Activated naive CD8-positive, alpha-beta T cell treated with anti-CD3 and anti-CD28 coated beads, Interleukin-2, amount 50 U/mL, for 16 hours (primary cell): Measurements from ENCODE around the gene IL21.
"Not testable (repeated sequence)": the region's sequence is repeated elsewhere in the genome, so short reads cannot be mapped to it uniquely, and the experiment has no call there.

Experiments used
- DNase-seq: peaks from one replicate; pipeline ENCODE4 v3.0.0-alpha.2; 2020; ENCODE audit warnings: low read depth, low spot score

IL21 gene

DNA sequence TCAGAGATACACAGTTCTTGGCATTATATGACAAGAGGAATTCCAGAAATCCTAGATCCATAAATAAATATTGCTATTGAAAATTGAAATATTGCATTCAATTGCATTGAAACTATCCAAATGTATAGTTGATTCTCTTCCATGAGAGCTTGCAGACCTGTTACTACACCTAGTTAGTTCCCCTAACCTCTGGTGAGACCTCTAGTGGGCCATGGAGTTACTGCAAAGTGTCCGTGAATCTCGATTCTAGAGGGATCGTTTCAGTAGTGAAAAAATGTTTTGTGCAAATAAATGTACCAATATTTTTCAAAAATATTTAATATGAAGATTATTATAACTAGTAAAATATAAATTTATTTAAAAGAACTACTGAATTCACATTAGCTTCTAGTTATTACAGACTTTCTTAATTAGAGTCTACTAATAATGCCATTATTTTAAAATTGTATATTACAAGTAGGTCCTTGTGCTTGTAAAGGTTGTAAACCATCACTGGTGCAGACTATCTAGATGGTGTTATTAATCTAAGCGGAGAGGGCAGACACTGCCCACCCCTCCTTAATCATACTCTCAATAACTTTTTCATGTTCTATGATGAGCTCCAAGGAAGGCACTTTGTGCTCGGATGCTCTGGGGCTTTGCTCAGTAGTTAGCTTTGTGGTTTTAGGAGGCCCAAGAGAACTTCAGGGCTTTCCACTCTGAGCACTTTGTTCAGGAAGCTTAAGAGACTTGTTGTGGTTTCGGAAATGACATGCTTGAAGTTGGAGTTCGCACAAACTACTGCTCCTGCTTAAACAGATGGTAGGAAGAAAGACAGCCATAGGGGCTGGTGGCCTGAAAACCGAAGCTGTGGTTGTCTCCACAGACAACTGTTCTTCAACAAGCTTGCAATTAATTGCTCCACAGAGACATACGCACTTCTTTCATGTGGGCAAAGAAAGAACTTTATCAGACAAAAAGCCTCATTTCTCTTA, 42.8 kb downstream of the IL21 start:
- peak; percentile 27 for DNase-seq

DNA sequence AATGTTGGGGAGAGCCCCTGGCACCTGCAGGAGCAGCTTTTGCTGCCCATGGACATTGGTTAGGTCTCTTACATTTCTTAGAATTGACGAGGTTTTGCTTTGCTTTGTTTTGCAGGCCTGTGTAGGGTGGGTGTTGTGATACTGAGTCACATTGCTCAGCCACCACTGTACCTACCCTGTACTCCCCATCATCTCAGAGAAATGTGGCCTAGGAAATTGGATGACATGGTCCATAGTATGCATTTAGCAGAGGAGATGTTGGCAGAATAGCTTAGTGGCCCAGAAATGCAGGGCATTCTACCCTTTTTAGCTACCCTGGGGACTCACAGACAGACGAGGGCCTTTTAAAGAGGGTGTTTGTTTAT, 43.7 kb downstream of the IL21 start:
- no peak for DNase-seq

DNA sequence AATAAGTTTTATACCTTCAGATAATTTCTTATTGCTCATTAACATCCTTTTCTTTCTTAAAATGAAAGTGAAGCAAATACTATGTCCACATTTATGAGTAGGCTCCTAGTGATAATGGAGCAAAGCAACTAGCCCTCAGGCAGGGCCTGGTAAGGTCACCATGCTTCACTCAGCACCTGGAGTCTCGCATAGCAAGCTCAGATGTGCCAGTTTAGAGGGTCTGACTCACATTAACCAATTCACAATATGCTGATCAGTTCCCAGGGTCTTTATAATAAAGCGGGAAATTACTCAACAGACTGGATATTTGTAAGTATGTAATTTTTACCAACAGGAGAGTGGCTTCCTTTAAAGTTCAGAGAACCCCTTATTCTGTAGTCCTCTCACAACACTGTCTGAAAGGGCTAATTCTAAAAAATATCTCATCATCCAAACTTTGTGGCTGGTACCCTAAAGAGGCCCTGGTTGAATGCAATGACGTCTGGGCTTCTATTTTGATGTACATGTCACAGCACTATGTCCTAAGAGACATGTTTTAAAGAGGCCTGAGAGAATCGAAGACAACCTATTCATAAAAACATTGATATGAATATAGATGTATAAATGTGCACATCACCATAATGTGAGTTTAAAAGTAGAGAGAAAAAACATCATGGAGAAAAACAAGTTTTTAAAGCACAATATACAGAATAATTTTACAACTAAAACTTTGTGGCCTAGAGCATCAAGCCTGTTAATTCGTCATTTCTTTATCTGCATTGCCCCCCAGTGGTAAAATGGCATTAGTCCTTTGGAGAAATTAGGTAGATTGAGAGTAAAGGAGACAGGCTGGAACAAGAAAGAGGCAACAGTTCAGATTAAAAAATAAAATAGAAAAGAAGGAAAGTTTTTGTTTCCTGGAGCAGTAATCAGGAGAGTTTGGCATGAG, 44.3 kb downstream of the IL21 start:
- DNase-seq: no peak

DNA sequence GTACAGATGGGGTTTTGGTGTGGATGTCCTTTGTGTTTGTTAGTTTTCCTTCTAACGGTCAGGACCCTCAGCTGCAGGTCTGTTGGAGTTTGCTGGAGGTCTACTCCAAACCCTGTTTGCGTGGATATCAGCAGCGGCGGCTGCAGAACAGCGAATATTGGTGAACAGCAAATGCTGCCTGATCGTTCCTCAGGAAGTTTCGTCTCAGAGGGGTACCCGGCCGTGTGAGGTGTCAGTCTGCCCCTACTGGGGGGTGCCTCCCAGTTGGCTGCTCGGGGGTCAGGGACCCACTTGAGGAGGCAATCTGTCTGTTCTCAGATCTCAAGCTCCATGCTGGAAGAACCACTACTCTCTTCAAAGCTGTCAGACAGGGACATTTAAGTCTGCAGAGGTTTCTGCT, 46.5 kb downstream of the IL21 start:
- not testable (repeated sequence) for DNase-seq

DNA sequence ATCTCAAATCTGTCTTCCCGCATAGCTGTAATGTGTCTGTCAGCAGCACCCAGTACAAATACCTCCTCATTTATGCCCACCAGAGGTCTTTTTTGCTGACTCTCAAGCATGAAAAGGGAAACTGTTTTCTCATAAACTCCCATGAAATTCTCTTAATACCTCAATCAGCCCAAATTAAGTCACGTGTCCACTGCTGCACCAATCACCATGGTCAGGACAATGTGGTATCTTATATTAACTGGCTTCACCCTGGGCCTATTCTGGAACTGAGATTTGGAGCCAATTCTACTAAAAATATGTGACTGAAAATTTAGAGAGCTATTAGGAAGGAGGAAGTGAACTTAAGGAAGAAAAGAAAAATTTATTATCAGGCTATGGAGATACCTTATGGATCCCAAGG, 58.4 kb downstream of the IL21 start:
- DNase-seq: no peak
